HG02884 (cell line): ENCODE measurements around the gene PRR15L.
"Not testable (repeated sequence)": the region's sequence is repeated elsewhere in the genome, so short reads cannot be mapped to it uniquely, and the experiment has no call there.

ENCODE experiments used
- ATAC-seq: cut with Tn5 transposase; IDR thresholded peaks from one replicate; pipeline ENCODE4 v1.9.1; 2021; ENCODE audit warnings: mild to moderate bottlenecking, moderate library complexity; ENCODE audit not compliant: unreplicated experiment

PRR15L gene

DNA sequence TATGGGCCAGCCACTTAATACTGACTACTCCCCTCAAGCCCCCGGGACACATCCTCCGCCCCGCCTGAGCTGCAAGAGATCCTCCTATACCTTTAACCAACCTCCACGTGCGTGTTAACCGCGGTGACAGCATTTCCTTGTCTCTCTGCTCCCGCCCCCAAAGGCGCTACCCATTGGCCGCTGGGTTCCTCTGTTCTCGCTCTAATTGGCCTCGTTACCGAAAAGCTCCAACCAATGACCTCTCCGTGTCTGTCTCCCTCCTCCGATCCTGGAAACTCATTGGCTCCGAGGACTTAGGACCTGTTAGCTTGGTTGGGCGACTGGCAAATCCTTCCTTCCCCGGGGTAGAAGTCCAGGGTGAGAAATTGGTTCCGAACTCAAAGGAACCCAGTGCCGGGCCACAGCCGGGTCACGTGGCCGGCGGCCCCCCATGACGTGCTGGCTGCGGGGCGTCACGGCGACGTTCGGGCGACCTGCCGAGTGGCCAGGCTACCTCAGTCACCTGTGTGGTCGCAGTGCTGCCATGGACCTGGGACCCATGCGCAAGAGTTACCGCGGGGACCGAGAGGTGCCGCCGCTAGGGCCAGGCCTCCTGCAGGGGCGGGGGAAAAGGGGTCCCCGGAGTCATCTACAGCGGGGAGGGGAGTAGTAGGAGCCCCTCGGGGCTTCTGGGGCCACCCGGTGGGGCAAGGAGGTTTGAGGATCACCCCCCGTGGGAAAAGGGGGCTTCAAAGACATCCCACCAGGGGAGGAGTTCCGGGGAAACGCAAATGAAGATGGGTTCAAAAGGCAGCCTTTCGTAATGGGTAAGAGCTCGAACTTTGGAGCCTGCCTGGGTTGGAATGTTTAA is 16.2 kb downstream of the PRR15L start, which contains the start of gene PNPO:
Gene PNPO, plus strand, starts transcription at position 326 of the 850 bp plus-strand sequence. Its CDS starts 105 bp downstream, at position 431.
- peak; percentile 93 for ATAC-seq

DNA sequence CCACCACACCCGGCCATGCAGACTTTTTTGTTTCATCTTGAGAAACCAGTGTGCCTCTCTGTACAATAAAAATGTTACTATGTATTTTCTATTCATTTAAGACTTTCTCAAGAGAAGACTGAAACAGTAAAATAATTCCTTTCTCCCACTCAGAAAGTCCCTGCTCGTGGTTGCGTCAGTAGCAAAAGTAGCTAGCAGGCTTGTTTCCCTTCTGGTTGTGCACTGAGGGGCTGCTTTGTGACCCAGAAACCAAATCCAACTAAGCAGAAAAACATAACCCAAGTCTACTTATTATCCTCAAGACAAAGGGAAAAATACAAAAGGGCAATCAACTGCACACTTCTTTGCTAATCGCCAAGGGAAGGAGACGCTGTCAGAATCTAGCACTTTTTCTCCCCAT is 19.7 kb downstream of the PRR15L start:
- ATAC-seq = no peak

DNA sequence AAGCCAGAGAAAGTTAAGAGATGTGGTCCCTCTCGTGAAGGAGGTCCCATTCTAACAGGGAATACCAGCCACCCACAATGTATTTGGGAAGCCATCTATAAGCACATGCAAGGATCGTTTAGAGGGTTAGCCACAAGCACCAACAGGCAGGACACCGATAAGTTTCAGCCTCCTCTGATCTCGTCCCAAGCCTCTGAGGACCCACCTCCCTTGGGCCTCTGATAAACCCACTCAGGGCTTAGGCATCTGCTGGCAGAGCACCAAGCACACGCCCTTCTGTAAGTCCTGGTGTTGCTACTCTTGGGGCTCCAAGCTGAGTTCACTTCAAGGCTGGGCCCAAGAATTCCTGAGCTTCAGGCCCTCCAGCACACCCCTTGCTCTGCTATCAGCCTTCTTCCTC is 21.7 kb downstream of the PRR15L start:
- no peak for ATAC-seq

DNA sequence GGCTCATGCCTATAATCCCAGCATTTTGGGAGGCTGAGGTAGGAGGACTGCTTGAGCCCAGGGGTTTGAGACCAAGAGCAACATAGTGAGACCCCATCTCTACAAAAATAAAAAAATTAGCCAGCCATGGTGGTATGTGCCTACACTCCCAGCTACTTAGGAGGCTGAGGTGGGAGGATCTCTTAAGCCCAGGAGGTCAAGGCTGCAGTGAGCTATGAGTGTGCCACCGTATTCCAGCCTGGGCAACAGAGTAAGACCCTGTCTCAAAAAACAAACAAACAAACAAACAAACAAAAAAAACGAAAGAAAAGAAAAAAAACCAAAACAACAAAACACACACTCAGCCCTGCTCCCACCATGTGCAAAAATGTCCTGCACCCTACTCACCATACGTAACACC is 22.2 kb downstream of the PRR15L start:
- not testable (repeated sequence) for ATAC-seq

DNA sequence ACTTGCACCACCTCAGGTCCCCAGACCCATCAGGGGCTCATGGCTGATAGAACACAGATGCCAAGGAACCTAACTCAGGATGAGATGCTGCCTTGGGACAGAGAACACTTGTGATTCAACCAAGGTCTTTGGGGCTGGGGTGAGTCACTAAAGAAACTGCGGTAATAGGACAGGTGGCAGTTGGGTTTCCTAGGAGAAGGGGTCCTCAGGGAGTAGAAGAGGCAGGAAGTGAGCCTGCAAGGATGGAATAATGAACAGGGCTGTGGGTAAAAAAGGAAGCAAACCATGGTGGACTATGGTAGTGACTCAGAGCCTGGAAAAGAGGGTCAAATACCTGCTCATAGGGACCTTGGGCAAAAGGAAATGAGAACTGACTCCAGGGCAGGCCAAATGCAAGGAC is 22.8 kb downstream of the PRR15L start:
- no peak for ATAC-seq

DNA sequence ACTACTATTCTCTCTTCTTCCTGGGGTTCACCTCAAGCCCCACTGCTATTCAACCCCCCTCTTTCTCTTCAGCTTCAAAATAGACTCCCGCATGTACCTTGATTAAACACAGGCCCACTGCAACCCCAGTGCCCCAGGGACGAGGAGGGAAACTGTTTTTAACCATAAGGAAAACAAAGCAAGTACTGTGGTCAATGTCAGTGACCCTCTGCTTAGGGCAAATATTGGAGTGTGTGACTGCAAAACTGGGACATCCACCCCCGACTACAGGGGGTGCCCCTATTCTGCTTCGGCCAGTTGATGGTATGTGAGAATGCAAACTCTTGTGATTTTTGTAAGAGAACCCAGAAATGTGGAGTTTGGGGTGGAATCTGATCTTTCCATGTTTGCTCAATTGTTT is 25.8 kb downstream of the PRR15L start:
- ATAC-seq = no peak

DNA sequence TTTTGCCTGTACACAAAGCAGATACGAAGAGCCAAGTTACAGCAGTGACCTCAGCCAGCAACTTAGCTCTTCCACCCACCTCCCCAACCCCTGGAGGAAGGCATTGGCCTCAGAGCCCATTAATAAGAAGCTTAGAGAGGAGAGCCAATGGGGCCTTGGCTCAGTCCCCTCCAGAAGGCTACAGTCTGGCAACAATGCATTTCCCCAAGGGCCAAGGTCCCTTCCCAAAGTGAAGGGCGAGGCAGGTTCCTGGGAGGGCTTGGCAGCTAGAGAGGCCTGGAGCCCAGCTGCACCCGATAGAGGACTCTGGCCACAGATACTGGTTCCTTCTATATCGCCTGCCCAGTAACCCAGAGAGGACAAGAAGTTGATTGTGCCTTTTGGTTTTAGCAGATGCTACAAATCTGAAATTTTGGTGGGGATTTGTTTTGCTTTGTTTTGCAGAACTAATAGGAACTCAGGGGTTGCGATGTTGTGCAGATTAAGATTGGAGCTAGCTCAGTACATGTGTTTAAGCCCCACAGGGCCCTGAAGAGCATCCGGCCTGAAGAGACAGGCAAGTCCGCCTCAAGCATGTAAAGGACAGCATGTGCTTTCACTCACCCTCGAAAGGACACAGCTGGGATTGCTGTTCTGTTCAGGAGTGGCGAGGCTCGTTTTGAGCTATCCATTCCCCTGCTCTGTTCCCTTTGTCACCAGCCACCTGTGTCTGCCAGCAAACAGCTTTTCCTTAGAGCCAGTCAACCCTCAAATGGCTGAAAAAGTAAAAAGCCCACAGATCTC is 28.3 kb downstream of the PRR15L start:
- ATAC-seq = no peak

DNA sequence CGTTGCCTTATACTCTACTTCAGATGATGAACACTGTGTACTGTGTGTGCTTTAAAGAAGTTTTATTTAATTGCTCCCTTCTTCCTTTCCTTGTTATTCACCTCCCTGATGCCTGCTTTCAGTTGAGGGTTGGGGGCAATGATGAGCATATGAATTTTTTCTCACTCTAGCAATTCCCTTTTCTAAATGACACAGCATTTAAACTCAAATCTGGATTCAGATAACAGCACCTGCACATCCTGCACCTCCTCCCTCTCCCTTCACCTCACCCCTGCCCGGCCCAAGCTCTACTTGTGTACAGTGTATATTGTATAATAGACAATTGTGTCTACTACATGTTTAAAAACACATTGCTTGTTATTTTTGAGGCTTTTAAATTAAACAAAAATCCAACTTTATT is 29.3 kb downstream of the PRR15L start:
- ATAC-seq = no peak

DNA sequence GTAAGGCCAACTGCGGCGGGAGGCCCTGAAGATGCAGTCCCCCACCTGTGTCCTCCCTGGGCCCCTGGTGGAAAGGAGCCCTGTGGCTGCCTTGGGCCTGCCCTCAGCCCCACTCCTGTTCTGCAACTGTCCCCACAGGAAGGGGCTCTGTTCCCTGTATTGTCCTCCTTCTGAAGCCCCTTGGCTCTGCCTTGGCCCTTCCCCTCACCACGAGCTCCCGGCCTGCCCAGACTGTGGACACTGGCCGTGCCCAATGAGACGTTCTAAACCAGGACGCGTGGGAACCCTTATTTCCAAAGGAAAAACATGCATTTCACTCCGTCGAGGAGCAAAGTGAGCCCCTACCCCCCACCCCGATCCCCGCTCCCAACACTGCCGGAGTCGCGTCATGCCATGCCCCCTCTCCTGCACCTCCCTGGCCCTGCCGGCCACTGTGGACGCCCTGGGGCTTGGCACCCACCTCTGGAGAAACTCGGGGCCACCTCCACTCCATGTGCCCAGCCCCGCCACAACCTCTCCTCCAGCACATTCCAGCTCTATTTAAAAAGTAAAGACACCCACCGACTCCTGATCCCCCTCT is 29.8 kb downstream of the PRR15L start:
- no peak for ATAC-seq

DNA sequence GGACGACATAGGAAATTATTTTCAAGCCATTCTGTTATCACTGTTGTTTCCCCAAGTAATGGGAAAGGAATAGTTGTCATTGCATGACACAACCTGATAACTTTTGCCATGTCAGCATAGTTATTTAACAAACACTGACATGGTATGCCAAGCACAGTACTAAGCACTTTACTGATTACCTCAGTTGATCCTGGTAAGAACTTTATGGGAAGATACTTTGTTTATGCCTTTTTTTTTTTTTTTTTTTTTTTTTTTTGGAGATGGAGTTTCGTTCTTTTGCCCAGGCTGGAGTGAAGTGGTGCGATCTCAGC is 32.0 kb downstream of the PRR15L start:
- no peak for ATAC-seq

DNA sequence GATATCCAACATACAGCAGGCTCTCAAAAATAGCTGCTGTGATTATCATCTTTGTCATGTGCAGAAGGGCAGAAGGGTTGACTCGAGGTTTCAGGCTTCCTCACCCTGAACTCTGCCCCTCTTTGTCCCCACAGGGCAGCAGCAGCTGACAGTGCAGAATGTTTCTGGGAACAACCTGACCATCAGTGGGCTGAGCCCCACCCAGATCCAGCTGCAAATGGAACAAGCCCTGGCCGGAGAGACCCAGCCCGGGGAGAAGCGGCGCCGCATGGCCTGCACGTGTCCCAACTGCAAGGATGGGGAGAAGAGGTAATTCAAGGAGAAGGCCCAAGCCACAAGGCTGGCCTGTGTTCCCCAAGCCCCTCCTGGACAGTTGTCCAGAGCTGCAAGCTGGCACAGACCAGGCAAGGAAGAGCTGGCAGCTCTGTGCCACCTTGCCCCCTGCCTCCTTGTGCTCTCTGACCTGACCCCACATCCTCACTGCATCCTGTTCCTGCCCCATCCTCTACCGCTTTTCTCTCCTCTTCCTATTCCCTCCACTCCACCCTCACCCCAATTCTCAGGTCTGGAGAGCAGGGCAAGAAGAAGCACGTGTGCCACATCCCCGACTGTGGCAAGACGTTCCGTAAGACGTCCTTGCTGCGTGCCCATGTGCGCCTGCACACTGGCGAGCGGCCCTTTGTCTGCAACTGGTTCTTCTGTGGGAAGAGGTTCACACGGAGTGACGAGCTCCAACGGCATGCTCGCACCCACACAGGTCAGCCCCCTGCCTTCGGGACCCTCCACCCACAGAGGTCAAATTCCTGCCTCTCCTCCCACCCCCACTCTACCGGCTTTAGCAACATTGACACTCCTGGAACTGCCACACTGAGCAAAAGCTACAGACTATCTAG is 32.7 kb downstream of the PRR15L start:
- ATAC-seq = no peak

DNA sequence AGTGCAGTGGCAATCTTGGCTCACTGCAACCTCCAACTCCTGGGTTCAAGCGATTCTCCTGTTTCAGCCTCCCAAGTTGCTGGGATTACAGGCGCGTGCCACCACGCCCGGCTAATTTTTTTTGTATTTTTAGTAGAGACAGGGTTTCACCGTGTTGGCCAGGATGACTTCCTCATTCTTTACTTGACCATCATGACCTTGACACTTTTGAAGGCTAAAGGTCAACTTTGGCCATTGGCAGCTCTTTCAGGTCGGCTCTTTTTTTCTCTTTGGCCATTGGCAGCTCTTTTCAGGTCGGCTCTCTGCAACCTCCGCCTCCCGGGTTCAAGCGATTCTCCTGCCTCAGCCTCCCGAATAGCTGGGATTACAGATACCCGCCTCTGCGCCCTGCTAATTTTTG is 37.8 kb downstream of the PRR15L start:
- ATAC-seq = not testable (repeated sequence)

DNA sequence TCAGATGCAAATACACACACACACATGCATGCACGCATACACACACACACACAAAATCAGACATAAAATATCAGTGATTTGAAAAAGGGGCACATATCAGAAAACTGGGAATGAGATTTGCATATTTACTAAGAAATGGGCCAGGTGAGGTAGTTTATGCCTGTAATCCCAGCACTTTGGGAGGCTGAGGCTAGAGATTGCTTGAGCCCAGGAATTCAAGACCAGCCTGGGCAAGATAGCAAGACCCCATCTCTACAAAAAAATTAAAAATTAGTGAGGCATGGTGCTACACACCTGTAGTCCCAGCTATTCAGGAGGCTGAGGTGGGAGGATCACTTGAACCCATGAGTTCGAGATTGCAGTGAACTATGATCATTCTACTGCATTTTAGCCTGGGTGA is 38.7 kb downstream of the PRR15L start:
- no peak for ATAC-seq

DNA sequence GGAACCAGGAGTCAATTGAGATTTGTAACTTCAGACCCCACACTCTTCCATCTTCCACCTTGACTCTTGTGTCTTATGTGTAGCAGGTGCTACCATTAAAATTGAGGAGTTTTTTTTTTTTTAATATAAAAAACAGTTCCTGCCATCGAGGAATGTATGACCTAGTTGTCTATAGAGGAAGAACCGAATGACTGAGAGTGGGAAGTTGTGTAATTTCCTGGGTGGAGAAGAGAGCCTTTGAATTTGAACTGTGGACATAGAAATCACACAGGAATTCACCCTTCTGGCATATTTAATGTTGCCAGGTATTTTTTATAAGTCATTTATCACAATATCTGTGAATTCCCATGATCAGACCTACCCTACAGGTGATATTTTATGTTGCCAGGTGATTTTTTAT is 39.7 kb downstream of the PRR15L start:
- no peak for ATAC-seq

DNA sequence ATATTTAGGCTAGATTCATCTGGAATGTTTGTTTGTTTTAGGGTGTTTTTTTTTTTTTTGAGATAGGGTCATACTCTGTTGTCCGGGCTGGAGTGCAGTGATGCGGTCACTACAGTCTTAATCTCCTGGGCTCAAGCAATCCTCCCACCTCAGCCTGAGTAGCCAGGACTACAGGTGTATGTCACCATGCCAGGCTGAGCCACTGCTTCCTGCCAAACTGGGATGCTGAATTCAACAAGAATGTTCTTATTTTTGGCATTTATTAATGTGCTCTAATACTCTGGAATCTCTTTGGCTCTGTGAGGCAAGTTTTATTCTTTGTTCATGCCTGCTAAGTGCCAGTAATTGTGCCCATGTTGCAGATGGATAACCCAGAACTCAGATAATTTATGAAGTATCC is 40.1 kb downstream of the PRR15L start:
- no peak for ATAC-seq

DNA sequence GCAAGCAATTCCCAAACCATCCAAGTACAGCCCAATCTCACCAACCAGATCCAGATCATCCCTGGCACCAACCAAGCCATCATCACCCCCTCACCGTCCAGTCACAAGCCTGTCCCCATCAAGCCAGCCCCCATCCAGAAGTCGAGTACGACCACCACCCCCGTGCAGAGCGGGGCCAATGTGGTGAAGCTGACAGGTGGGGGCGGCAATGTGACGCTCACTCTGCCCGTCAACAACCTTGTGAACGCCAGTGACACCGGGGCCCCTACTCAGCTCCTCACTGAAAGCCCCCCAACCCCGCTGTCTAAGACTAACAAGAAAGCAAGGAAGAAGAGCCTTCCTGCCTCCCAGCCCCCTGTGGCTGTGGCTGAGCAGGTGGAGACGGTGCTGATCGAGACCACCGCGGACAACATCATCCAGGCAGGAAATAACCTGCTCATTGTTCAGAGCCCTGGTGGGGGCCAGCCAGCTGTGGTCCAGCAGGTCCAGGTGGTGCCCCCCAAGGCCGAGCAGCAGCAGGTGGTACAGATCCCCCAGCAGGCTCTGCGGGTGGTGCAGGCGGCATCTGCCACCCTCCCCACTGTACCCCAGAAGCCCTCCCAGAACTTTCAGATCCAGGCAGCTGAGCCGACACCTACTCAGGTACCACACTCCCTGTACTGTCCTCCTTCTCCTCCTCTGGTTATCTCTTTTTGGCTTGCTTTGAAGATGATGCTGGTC is 41.0 kb downstream of the PRR15L start:
- no peak for ATAC-seq

DNA sequence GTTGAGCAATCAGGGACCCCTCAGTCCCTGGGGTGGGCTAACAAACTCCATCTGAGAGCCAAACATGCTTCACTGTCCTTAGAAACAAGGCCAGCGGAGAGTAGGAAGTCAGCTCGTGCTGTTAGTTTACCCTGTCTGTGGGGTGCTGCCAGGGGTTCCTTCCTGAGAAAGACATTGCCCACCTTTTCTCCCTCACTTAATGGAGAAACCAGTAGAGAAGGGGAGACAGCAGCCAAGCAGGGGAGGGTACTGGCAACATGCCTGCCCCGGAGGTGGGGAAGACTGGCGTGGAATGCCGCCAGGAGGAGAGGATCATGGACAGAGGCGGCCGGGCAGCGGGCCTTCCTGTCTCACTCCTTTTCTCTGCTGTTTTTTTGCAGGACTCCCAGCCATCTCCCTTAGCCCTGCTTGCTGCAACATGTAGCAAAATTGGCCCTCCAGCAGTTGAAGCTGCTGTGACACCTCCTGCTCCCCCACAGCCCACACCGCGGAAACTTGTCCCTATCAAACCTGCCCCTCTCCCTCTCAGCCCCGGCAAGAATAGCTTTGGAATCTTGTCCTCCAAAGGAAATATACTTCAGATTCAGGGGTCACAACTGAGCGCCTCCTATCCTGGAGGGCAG is 41.8 kb downstream of the PRR15L start:
- no peak for ATAC-seq

DNA sequence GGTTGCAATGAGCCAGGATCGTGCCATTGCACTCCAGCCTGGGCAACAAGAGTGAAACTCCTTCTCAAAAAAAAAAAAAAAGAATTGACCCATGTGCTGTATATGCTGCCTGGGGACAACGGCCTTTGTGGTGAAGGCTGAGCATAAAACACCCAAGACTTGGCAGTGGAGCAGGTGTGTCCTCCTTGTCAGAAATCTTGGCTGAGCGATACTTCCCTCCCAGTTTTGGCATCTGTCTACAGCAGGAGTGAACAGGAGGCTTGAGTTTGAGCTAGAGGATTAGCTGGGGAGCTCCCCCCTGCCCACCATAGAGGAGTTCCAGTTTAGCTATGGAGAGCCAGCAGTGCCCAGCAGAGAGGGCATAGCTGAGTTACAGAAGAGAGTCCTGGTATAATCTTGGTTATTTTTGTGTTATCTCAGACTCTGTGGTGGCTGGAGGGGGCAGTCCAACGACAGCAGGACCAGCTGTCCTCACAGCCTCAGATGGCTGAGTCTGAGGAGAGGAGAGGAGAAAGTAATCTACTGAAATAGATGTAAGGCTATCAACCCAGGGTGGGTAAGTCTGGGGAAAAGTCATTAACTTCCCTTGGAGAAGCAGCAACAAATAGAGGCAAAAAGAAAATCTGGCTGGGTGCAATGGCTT is 43.3 kb downstream of the PRR15L start:
- ATAC-seq = no peak

DNA sequence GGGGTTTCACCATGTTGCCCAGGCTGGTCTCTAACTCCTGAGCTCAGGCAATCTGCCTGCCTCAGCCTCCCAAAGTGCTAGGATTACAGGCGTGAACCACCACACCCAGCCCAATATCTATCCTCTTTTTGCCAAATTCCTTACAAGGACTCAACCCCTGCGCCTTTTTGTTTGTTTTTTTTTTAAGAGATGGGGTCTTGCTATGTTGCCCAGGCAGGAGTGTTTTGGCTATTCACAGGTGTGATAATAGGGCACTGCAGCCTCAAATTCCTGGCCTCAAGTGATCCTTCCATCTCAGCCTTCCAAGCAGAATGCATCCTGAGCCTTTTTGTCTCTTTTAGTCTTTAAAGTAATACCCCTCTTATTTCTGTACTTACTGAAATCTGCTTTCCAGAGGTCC is 44.6 kb downstream of the PRR15L start:
- no peak for ATAC-seq
